ENCODE data around the gene PMAIP1.
"Not testable (repeated sequence)": the region's sequence is repeated elsewhere in the genome, so short reads cannot be mapped to it uniquely, and the experiment has no call there.

The PMAIP1 gene

DNA sequence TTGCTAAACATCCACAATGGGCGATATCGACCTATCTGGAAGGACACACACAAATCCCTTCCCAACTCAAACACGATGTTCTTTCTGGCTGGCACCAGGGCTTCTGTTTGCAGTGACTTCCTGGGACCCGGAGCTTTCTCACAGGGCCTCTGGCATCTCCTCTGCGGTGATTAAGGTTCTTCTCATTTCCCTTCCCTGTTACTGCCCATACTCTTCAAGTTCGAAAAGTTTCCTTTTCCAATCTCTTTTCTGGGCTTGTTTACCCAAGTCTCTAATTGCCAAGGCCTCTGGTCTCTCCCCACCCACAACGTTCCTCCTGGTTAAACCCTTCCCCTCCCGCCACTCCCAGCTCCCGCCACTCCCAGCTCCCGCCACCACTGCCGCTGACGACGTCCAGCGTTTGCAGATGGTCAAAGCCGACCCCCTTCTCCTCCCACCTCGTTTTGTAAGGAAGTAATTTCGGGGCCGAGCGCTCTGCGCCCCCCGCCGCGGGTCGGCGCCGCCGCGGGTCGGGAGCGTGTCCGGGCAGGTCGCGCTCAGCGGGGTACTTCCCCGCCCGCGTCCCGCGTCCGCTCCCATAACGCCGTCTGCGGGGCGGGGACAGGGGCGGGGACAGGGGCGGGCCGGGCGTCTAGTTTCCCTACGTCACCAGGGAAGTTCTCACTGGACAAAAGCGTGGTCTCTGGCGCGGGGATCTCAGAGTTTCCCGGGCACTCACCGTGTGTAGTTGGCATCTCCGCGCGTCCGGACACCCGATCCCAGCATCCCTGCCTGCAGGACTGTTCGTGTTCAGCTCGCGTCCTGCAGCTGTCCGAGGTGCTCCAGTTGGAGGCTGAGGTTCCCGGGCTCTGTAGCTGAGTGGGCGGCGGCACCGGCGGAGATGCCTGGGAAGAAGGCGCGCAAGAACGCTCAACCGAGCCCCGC, at the start of gene PMAIP1:
Gene PMAIP1, plus strand, starts transcription at position 699 of the 924 bp plus-strand sequence. Its CDS starts 182 bp downstream, at position 881.
- no peaks in the 10 kb centered on the region for H3K27me3 ChIP-seq (ENCODE audit: control insufficient read depth in 2 of 2, insufficient read depth in 2 of 2, low read length in 2 of 2)
- peak within 1 kb of the TSS; percentile 80 to 81 for H3K9ac ChIP-seq (ENCODE audit: low read depth in 1 of 2, low read length in 2 of 2)
- H3K27ac ChIP-seq (ENCODE audit: low read depth in 2 of 2, low read length in 2 of 2): peak within 1 kb of the TSS; percentile 94 to 97
- H3K4me3 ChIP-seq (ENCODE audit: low read length in 2 of 2): peak within 1 kb of the TSS; percentile 85
- peaks cover 8 to 13% of the 10 kb centered on the region in 2 donors for H3K4me1 ChIP-seq (ENCODE audit: control insufficient read depth in 2 of 2, insufficient read depth in 2 of 2, low read length in 2 of 2)
- H3K9me3 ChIP-seq (ENCODE audit: control insufficient read depth in 2 of 2, low read length in 2 of 2): no peaks in the 10 kb centered on the region
- no peaks in the 10 kb centered on the region for H3K36me3 ChIP-seq (ENCODE audit: control insufficient read depth in 2 of 2, insufficient read depth in 2 of 2, low read length in 2 of 2)

GRCh38 chr18:59851784-59852399, 47.9 kb upstream of the PMAIP1 start:
- Histone ChIP-seq H3K4me1 (ENCODE audit: control insufficient read depth in 2 of 2, insufficient read depth in 2 of 2, low read length in 2 of 2) (peaks cover 0 to 7% of the 10 kb centered on the region in 2 donors), H3K4me3 (ENCODE audit: low read length in 2 of 2) (no peak overlapping the region), H3K9ac (ENCODE audit: low read depth in 1 of 2, low read length in 2 of 2) (no peak overlapping the region), H3K36me3 (ENCODE audit: control insufficient read depth in 2 of 2, insufficient read depth in 2 of 2, low read length in 2 of 2) (no peaks in the 10 kb centered on the region), H3K27me3 (ENCODE audit: control insufficient read depth in 2 of 2, insufficient read depth in 2 of 2, low read length in 2 of 2) (no peaks in the 10 kb centered on the region), H3K9me3 (ENCODE audit: control insufficient read depth in 2 of 2, low read length in 2 of 2) (no peaks in the 10 kb centered on the region), H3K27ac (ENCODE audit: low read depth in 2 of 2, low read length in 2 of 2) (no peak overlapping the region)

GRCh38 chr18:59852548-59852947, 47.2 kb upstream of the PMAIP1 start:
- Histone ChIP-seq H3K9ac (ENCODE audit: low read depth in 1 of 2, low read length in 2 of 2) (no peak overlapping the region), H3K4me1 (ENCODE audit: control insufficient read depth in 2 of 2, insufficient read depth in 2 of 2, low read length in 2 of 2) (peaks cover 0 to 3% of the 10 kb centered on the region in 2 donors), H3K27ac (ENCODE audit: low read depth in 2 of 2, low read length in 2 of 2) (no peak overlapping the region), H3K4me3 (ENCODE audit: low read length in 2 of 2) (no peak overlapping the region), H3K27me3 (ENCODE audit: control insufficient read depth in 2 of 2, insufficient read depth in 2 of 2, low read length in 2 of 2) (no peaks in the 10 kb centered on the region), H3K36me3 (ENCODE audit: control insufficient read depth in 2 of 2, insufficient read depth in 2 of 2, low read length in 2 of 2) (no peaks in the 10 kb centered on the region), H3K9me3 (ENCODE audit: control insufficient read depth in 2 of 2, low read length in 2 of 2) (no peaks in the 10 kb centered on the region)

DNA sequence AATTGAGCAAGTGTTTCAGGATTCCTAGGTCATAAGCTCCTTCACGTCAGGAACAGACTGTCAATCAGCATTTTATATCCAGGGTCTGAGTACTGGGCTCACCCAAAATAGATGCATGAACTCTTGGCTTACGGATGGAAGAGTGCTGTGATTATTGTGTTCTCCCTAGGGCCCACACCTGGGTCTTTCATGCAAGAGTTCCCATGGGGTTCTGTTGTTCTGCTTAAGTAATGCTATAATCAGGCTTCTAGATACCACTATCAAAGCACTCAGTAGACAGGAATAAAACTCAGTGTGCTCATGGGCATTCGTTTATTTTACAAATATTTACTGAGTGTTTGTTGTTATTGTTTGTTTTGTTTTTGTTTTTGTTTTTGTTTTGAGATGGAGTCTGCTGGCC, 46.4 kb upstream of the PMAIP1 start:
- H3K9me3 ChIP-seq (ENCODE audit: control insufficient read depth in 2 of 2, low read length in 2 of 2): no peaks in the 10 kb centered on the region
- H3K4me3 ChIP-seq (ENCODE audit: low read length in 2 of 2): no peak overlapping the region
- no peaks in the 10 kb centered on the region for H3K4me1 ChIP-seq (ENCODE audit: control insufficient read depth in 2 of 2, insufficient read depth in 2 of 2, low read length in 2 of 2)
- H3K27ac ChIP-seq (ENCODE audit: low read depth in 2 of 2, low read length in 2 of 2): no peak overlapping the region
- H3K27me3 ChIP-seq (ENCODE audit: control insufficient read depth in 2 of 2, insufficient read depth in 2 of 2, low read length in 2 of 2): no peaks in the 10 kb centered on the region
- H3K9ac ChIP-seq (ENCODE audit: low read depth in 1 of 2, low read length in 2 of 2): no peak overlapping the region
- H3K36me3 ChIP-seq (ENCODE audit: control insufficient read depth in 2 of 2, insufficient read depth in 2 of 2, low read length in 2 of 2): no peaks in the 10 kb centered on the region

DNA sequence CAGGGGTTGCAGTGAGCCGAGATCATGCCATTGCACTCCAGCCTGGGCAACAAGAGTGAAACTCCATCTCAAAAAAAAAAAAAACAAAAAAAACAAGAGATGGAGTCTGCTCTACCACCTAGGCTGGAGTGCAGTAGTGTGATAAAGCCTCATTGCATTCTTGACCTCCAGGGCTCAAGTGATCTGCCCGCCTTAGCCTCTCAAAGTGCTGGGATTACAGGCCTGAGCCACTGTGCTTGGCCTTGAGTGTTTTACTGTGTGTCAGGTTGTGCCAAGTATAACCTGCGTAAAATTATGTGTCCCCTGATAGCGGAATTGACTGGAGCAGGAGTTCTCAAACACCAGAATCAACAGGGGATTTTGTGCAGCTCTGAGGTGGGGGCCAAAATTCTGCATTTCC, 45.8 kb upstream of the PMAIP1 start:
- not testable (repeated sequence) for H3K9me3 ChIP-seq (ENCODE audit: control insufficient read depth in 2 of 2, low read length in 2 of 2); H3K27me3 ChIP-seq (ENCODE audit: control insufficient read depth in 2 of 2, insufficient read depth in 2 of 2, low read length in 2 of 2); H3K4me1 ChIP-seq (ENCODE audit: control insufficient read depth in 2 of 2, insufficient read depth in 2 of 2, low read length in 2 of 2); H3K27ac ChIP-seq (ENCODE audit: low read depth in 2 of 2, low read length in 2 of 2); H3K4me3 ChIP-seq (ENCODE audit: low read length in 2 of 2); H3K36me3 ChIP-seq (ENCODE audit: control insufficient read depth in 2 of 2, insufficient read depth in 2 of 2, low read length in 2 of 2); H3K9ac ChIP-seq (ENCODE audit: low read depth in 1 of 2, low read length in 2 of 2)

- Histone ChIP-seq H3K27me3 (ENCODE audit: control insufficient read depth in 2 of 2, insufficient read depth in 2 of 2, low read length in 2 of 2) (no peaks in the 10 kb centered on the region), H3K9ac (ENCODE audit: low read depth in 1 of 2, low read length in 2 of 2) (no peak overlapping the region), H3K27ac (ENCODE audit: low read depth in 2 of 2, low read length in 2 of 2) (no peak overlapping the region), H3K9me3 (ENCODE audit: control insufficient read depth in 2 of 2, low read length in 2 of 2) (no peaks in the 10 kb centered on the region), H3K4me3 (ENCODE audit: low read length in 2 of 2) (no peak overlapping the region), H3K36me3 (ENCODE audit: control insufficient read depth in 2 of 2, insufficient read depth in 2 of 2, low read length in 2 of 2) (no peaks in the 10 kb centered on the region), H3K4me1 (ENCODE audit: control insufficient read depth in 2 of 2, insufficient read depth in 2 of 2, low read length in 2 of 2) (peaks cover 0 to 2% of the 10 kb centered on the region in 2 donors)
Observed at GRCh38 chr18:59861009-59861408, 38.8 kb upstream of the PMAIP1 start.

- Histone ChIP-seq H3K27ac (ENCODE audit: low read depth in 2 of 2, low read length in 2 of 2) (no peak overlapping the region), H3K9ac (ENCODE audit: low read depth in 1 of 2, low read length in 2 of 2) (no peak overlapping the region), H3K4me3 (ENCODE audit: low read length in 2 of 2) (no peak overlapping the region), H3K27me3 (ENCODE audit: control insufficient read depth in 2 of 2, insufficient read depth in 2 of 2, low read length in 2 of 2) (no peaks in the 10 kb centered on the region), H3K4me1 (ENCODE audit: control insufficient read depth in 2 of 2, insufficient read depth in 2 of 2, low read length in 2 of 2) (peaks cover 0 to 2% of the 10 kb centered on the region in 2 donors), H3K36me3 (ENCODE audit: control insufficient read depth in 2 of 2, insufficient read depth in 2 of 2, low read length in 2 of 2) (no peaks in the 10 kb centered on the region), H3K9me3 (ENCODE audit: control insufficient read depth in 2 of 2, low read length in 2 of 2) (no peaks in the 10 kb centered on the region)
Observed at GRCh38 chr18:59861963-59862819, 37.6 kb upstream of the PMAIP1 start.

DNA sequence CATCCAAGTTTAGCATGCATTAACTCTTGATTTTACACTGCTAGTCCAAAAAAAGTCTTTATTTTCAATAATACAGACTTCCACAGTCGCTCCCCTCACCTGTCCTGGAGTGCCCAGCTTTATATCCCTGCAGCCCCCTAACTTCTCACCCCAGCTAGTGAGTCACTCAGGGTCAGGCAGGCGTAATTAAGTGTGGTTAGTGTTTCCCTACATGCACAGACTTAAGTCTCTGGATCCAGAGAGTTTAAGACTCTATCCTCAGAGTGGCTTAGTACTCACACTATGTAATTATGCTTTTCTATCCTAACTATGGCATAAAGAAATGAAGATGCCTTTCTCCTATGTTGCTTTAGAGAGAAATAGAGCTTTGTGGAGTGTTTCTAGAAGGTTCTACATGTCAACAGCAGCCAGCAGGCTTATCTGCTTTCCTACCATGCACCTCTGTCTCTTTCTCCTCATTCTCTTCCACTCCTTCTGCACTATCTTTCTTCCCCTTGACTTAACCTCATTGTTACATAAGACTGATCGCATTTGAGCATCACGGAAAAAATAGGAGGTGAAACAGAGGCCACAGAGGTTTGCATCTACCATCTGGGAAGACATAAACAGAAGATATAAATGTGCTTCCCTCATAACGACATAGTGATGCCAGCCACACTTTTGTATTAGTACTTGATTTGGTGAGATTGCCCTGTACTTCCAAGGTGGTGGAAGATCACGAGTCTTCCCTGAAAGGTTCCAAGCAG, 34.4 kb upstream of the PMAIP1 start:
- no peaks in the 10 kb centered on the region for H3K27me3 ChIP-seq (ENCODE audit: control insufficient read depth in 2 of 2, insufficient read depth in 2 of 2, low read length in 2 of 2)
- H3K4me1 ChIP-seq (ENCODE audit: control insufficient read depth in 2 of 2, insufficient read depth in 2 of 2, low read length in 2 of 2): peaks cover 0 to 2% of the 10 kb centered on the region in 2 donors
- H3K9ac ChIP-seq (ENCODE audit: low read depth in 1 of 2, low read length in 2 of 2): no peak overlapping the region
- H3K36me3 ChIP-seq (ENCODE audit: control insufficient read depth in 2 of 2, insufficient read depth in 2 of 2, low read length in 2 of 2): no peaks in the 10 kb centered on the region
- H3K27ac ChIP-seq (ENCODE audit: low read depth in 2 of 2, low read length in 2 of 2): no peak overlapping the region
- H3K9me3 ChIP-seq (ENCODE audit: control insufficient read depth in 2 of 2, low read length in 2 of 2): no peaks in the 10 kb centered on the region
- no peak overlapping the region for H3K4me3 ChIP-seq (ENCODE audit: low read length in 2 of 2)

- H3K27ac ChIP-seq (ENCODE audit: low read depth in 2 of 2, low read length in 2 of 2): no peak overlapping the region
- H3K9ac ChIP-seq (ENCODE audit: low read depth in 1 of 2, low read length in 2 of 2): no peak overlapping the region
- no peaks in the 10 kb centered on the region for H3K9me3 ChIP-seq (ENCODE audit: control insufficient read depth in 2 of 2, low read length in 2 of 2)
- no peaks in the 10 kb centered on the region for H3K36me3 ChIP-seq (ENCODE audit: control insufficient read depth in 2 of 2, insufficient read depth in 2 of 2, low read length in 2 of 2)
- H3K4me1 ChIP-seq (ENCODE audit: control insufficient read depth in 2 of 2, insufficient read depth in 2 of 2, low read length in 2 of 2): peaks cover 0 to 2% of the 10 kb centered on the region in 2 donors
- no peaks in the 10 kb centered on the region for H3K27me3 ChIP-seq (ENCODE audit: control insufficient read depth in 2 of 2, insufficient read depth in 2 of 2, low read length in 2 of 2)
- no peak overlapping the region for H3K4me3 ChIP-seq (ENCODE audit: low read length in 2 of 2)
Observed at GRCh38 chr18:59866551-59867269, 33.1 kb upstream of the PMAIP1 start.

Measured in mucosa of rectum (tissue), 2 donors.